Measurements from ENCODE around the gene HOATZ.

GRCh38 chr11:111554532-111554931, 40.0 kb downstream of the HOATZ start:
- TF ChIP-seq CTCF (IDR thresholded peaks at IDR 0.05) (no peak), POLR2A (IDR thresholded peaks at IDR 0.05) (no peak)

All from lower leg skin (tissue), 3 donors.